AG04450 (cell line): ENCODE results near the gene UBASH3A. TPM values are rescaled to one million over a fixed set of nuclear protein-coding genes. Genes with fewer than 3 reads are reported as not detected.

Source experiments
- CTCF ChIA-PET: fragments of 300-600, 350-600 bp; formaldehyde crosslinking; extraction: SDS; loops from one replicate; lab custom pipeline; 2022; ENCODE audit warnings: antibody characterized with exemption, inconsistent platforms; lab: Charles Lee
- POLR2A ChIA-PET: fragments of 350-600 bp; formaldehyde crosslinking; extraction: SDS; loops from one replicate; lab custom pipeline; 2021; ENCODE audit warnings: antibody characterized with exemption, inconsistent platforms; lab: Yijun Ruan, JAX
- DNase-seq: peaks from one replicate; pipeline ENCODE4 v3.0.0-alpha.2; 2011; ENCODE audit warnings: low read depth, low spot score
- H3K27ac ChIP-seq: one replicate; pipeline ENCODE4 v1.5.1; 2012; ENCODE audit warnings: low read depth, low read length, control low read depth
- H3K27me3 ChIP-seq: one replicate; pipeline ENCODE4 v1.6.0; 2012; ENCODE audit warnings: low read length; ENCODE audit not compliant: control insufficient read depth, insufficient read depth
- H3K4me3 ChIP-seq: 2 replicates; pipeline ENCODE4 v1.5.1; 2011; ENCODE audit warnings: mild to moderate bottlenecking, low read depth, low read length, control low read depth
- H3K9me3 ChIP-seq: 2 replicates; pipeline ENCODE4 v1.5.1; 2012; ENCODE audit warnings: low read length; ENCODE audit not compliant: control insufficient read depth, insufficient read depth
- CTCF ChIP-seq: IDR thresholded peaks from 2 replicates; pipeline ENCODE4 v1.5.1; 2011; ENCODE audit warnings: low read depth, low read length, control low read depth, inconsistent platforms
- polyA plus RNA-seq: library from polyadenylated mRNA; depleted of rRNA; stranded (reverse); fragments of >200 nt; gene quantifications from 2 replicates; pipeline ENCODE4 v1.2.3, GENCODE V29; 2011

Gene UBASH3A
- polyA plus RNA-seq, 1 experiment: not detected

GRCh38 chr21:42447732-42448131, 44.0 kb downstream of the UBASH3A start:
- ChIA-PET CTCF (no interaction called here), POLR2A (no interaction called here)
- H3K27me3 ChIP-seq: no peaks in the 10 kb centered on the region
- no peak overlapping the region for H3K27ac ChIP-seq
- peaks cover 10% of the 10 kb centered on the region; the same call in 1 of the 2 replicates for H3K9me3 ChIP-seq
- no peak overlapping the region for H3K4me3 ChIP-seq
- no peak for DNase-seq
- no peak for TF ChIP-seq CTCF

DNA sequence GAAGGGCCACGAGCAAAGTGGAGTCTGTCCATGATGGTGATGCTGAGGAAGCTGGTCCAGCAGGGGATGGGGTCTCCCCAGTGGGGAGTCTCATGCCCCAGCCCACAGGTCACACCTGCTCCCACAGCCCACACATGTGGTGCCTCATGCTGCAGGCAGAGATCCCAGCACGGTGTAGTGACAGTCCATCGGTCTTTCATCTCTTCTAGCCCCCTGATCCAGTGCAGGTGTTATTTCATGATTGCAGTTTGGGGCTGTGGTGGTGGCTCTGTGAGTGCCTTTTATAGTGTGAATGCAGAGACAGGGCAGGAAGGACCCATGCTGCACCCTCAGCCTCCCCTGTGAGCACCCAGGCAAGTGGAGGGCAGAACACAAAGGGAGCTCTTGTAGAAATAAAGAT, 45.0 kb downstream of the UBASH3A start:
- no peak for DNase-seq
- Histone ChIP-seq H3K9me3 (peaks cover 6% of the 10 kb centered on the region; the same call in 1 of the 2 replicates), H3K27me3 (no peaks in the 10 kb centered on the region), H3K27ac (no peak overlapping the region), H3K4me3 (no peak overlapping the region)
- CTCF ChIA-PET: no interaction called here
- TF ChIP-seq CTCF: no peak
- POLR2A ChIA-PET: no interaction called here

- H3K9me3 ChIP-seq: no peaks in the 10 kb centered on the region; the same call in 1 of the 2 replicates
- no peak for DNase-seq
- H3K27ac ChIP-seq: no peak overlapping the region
- H3K4me3 ChIP-seq: no peak overlapping the region
- no peak for TF ChIP-seq CTCF
- no peaks in the 10 kb centered on the region for H3K27me3 ChIP-seq
- ChIA-PET POLR2A (no interaction called here), CTCF (interaction anchor here (0.6 kb wide), 1 partner anchor 16 kb away, joined by 3 read pairs; no protein-coding TSS in a partner anchor)
These were observed 48.2 kb downstream of the UBASH3A start for GRCh38 chr21:42451941-42452340.

DNA sequence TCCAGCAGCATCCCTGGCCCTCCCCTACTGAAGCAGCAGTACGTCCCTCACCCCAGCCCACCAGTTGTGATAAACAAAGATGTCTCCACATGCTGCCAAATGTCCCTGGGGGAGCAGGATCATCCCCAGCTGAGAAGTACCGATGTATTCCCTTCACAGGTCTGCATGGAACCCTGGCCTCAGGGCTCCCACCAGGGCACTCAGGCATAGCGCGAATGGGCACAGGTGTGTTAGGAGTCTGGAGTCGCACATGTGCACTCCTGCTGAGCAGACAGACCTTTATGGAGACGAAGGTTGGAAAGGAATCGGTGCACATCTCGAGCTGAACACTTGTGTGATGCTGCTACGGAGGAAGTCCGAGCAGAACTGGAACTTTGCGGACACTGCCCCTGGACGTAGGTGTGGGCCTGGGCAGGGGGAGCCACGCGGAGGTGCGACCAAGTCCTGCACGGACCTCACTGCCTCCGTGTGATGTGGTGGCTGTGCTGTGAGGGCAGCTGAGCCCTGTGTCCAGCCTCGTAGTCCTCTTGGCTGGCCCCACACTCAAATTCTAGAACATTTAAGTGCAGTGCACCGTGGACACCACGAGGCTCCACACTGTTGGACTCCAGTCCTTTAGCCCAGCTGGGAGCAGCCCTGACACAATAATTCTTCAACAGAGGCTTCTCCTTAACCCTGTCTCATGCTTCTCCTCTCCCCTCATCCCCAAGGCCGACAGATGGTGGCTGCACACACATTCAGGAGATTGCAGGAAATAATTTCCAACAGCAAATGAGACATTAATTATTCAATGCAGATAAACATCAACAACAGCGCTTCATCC, 48.9 kb downstream of the UBASH3A start:
- Histone ChIP-seq H3K27me3 (no peaks in the 10 kb centered on the region), H3K4me3 (no peak overlapping the region), H3K27ac (no peak overlapping the region), H3K9me3 (no peaks in the 10 kb centered on the region; the same call in 1 of the 2 replicates)
- no peak for DNase-seq
- ChIA-PET CTCF (interaction anchor here (0.6 kb wide), 1 partner anchor 15 kb away, joined by 3 read pairs; no protein-coding TSS in a partner anchor), POLR2A (no interaction called here)
- no peak for TF ChIP-seq CTCF
